Measurements from ENCODE around the gene FKBP10. TPM values are rescaled to one million over a fixed set of nuclear protein-coding genes. Genes with fewer than 3 reads are reported as not detected.
"Not testable (repeated sequence)": the region's sequence is repeated elsewhere in the genome, so short reads cannot be mapped to it uniquely, and the experiment has no call there.

Gene FKBP10
- polyA plus RNA-seq (ENCODE audit: insufficient read length in 4 of 4), result 100 to 1,000 TPM; 142 to 160 (median 146) TPM

GRCh38 chr17:41812381-41813151 lies at the start of gene FKBP10:
Gene FKBP10, plus strand, starts transcription at chr17:41813004. Its CDS starts 31 bp downstream, at chr17:41813035.
- DNase-seq (ENCODE audit: low read depth in 4 of 4, low spot score in 3 of 4), result peak; percentile 84 to 90 (median 84)

DNA sequence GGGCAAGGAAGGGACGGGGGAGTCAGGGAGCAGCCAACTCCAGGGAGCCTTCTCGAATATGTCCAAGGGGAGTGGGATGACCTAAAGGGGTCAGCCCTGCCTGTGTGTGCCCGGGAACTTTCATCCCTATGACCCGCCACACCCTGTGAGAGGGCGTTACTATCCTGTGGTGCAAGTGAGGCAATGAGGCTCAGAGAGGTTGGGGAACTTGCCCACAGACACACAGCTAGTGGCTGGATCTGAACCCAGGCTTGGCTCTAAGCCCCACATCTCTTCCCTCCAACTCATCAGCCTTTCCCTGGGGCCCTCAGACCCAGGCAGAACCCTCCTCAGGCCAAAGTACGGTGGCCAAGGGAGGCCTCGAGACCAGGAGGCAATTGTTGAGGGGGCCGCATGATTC lies 49.5 kb upstream of the FKBP10 start:
- DNase-seq (ENCODE audit: low read depth in 4 of 4, low spot score in 3 of 4), result no peak

DNA sequence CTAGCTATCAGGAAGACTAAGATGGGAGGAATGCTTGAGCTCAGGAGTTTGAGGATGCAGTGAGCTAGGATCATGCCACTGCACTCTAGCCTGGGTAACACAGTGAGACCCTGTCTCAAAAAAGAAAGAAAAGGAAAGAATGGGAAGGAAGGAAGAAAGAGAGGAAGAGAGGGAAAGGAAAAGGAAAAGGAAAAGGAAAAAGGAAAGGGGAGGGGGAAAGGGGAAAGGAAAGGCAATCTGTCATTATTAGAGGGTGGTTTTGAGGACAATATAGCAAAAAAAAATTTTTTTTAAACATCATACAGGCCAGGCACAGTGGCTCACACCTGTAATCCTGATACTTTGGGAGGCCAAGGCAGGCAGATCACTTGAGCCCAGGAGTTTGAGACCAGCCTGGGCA lies 46.7 kb upstream of the FKBP10 start:
- DNase-seq (ENCODE audit: low read depth in 4 of 4, low spot score in 3 of 4), result no peak

GRCh38 chr17:41767324-41768042 lies 45.3 kb upstream of the FKBP10 start:
- no peak for DNase-seq (ENCODE audit: low read depth in 4 of 4, low spot score in 3 of 4)

- DNase-seq (ENCODE audit: low read depth in 4 of 4, low spot score in 3 of 4), result no peak
Observed at GRCh38 chr17:41768682-41769288, 44.0 kb upstream of the FKBP10 start.

DNA sequence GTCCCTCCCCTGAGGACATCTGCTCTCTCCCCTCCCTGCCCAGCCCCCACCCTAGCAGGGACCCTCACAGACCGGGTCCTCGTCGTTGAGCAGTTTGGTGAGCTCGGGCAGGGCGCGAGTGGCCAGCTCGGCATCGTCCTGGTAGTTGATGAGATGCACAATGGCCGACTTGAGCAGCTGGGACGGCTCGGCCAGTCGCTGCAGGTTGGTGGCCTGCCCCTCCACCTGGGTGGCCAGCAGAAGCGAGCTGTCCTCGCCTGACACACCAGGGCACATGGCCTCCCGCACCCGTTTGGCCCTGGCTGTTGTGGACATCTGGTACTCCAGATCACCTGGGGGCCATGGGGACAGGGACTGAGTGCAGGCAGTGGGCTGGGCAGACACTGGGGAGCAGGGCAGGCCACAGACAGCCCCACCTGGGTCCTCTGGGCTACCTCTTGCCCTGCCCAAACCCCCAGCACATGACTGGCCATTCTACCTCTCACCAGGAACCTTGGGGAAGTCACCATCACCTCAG lies 43.4 kb upstream of the FKBP10 start:
- no peak for DNase-seq (ENCODE audit: low read depth in 4 of 4, low spot score in 3 of 4)

DNA sequence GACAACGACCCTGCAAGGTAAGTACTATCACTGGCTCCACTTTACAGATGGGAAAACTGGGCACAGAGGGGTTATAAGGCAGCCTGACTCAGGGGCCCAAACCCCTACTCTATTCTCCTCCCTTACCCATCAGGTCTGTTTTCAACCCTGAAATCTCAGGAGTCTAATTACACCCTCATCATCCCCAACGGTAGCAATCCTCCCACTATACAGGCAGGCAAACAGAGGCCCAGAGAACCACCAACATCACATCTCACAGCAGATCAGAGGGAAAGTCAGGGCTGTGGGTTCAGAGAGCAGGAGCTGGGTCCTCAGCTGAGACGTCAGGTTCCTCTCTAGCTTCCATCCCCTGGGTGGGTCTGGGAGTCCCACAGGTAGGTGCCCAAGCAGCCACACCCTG lies 42.8 kb upstream of the FKBP10 start:
- no peak for DNase-seq (ENCODE audit: low read depth in 4 of 4, low spot score in 3 of 4)

- no peak for DNase-seq (ENCODE audit: low read depth in 4 of 4, low spot score in 3 of 4)
Observed at GRCh38 chr17:41771389-41772206, 41.2 kb upstream of the FKBP10 start.

GRCh38 chr17:41772218-41772585 lies 40.6 kb upstream of the FKBP10 start:
- DNase-seq (ENCODE audit: low read depth in 4 of 4, low spot score in 3 of 4), result no peak

DNA sequence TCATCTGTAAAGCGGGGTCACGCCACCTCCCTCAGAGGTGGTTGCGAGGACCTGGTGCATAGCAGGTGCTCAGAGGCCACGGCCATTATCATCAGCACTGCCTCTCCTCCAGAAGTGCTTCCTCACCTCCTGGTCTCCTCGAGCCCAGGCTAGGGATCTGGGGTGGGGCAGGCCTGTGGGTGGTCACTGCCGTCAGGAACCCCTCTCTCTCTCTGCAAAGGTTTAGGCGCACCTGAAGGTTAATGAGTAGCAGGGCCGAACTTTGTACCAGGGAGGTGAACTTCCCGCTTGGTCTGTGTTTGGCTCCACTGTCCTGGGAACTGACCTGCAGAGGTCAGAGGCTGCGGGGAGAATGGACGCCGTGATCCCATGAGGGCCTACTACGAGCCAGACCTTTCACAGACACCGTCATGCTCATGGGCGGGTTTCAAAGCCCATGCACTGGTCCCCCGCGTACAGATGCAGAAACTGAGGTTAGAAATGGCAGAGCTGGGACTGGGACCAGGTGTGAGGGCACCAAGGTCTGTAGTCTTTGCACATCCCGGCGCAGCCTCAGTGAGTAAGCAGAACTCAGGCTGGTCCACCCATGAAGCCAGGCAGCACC lies 40.1 kb upstream of the FKBP10 start:
- DNase-seq (ENCODE audit: low read depth in 4 of 4, low spot score in 3 of 4), result no peak

GRCh38 chr17:41773190-41773588 lies 39.6 kb upstream of the FKBP10 start:
- peak in 2 of 4 donors; percentile 54 to 62 for DNase-seq (ENCODE audit: low read depth in 4 of 4, low spot score in 3 of 4)

DNA sequence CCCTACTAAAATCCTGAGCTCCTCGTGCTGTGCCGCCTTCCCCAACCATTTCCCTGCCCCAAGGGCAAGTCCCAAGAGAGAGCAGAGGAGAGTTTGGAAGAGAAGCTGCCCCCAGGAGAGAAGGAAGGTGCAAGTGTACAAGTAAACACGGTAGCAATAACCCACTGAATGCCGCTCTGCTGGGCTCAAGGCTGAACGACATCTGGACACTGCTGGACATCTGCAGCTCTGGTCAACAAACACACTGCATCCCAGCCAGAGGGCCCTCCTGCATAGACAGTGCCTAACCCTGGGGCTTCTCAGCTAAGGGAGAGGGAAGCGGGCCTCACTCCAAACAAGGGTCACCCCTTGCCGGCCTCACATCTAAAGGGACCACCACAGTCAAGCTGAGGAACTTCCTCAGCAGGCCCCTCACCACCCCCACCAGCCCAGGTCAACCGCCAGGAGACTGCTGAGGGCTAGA lies 39.0 kb upstream of the FKBP10 start:
- no peak for DNase-seq (ENCODE audit: low read depth in 4 of 4, low spot score in 3 of 4)

DNA sequence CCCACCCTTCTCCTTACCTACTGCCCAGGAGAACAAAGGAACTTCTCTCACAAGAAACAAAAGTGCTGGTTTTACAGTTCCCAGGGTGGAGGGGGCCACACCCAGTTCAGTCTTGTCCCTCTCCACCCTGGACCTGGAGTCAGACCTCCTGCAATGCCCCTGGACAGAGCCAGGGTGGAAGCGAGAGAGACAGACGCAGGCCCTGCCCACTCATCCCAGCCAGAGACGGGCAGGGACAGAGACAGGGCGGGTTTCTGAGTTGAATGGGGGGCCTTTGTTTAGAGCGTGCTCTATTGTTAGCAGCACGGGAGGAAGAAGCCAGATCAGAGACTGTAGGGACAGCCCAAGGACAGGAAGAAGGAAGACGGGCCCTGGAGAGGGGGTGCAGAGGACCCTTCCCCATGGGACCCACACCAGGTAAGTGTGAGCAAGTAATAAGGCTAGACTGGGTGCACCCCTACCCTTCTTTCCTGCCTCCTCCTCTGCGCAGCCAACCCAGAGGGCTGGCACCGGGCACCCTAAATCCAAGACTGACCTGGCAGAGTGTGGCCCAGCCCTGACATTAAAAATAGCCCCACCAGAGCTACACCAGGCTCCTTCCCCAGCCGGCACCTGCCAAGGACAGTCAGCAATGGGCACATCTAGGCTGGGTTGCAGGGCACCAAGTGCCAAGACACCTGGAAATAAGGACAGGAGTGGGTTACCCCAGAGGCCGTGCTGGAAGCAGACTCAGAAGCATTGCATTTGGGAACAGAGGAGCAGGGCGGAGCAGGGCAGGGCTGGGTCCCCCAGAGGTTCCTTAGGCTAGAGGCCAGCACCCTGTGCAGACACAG lies 37.2 kb upstream of the FKBP10 start:
- DNase-seq (ENCODE audit: low read depth in 4 of 4, low spot score in 3 of 4), result no peak

- DNase-seq (ENCODE audit: low read depth in 4 of 4, low spot score in 3 of 4), result not testable (repeated sequence)
Observed at GRCh38 chr17:41776262-41776900, 36.4 kb upstream of the FKBP10 start.

- DNase-seq (ENCODE audit: low read depth in 4 of 4, low spot score in 3 of 4), result peak in 1 of 4 donors; percentile 65
Observed at GRCh38 chr17:41777157-41777573, 35.6 kb upstream of the FKBP10 start.

GRCh38 chr17:41777574-41778188 lies 35.1 kb upstream of the FKBP10 start:
- peak in 1 of 4 donors; percentile 72 for DNase-seq (ENCODE audit: low read depth in 4 of 4, low spot score in 3 of 4)

GRCh38 chr17:41779954-41780353 lies 32.9 kb upstream of the FKBP10 start:
- no peak for DNase-seq (ENCODE audit: low read depth in 4 of 4, low spot score in 3 of 4)

All from right renal pelvis (tissue), 4 donors.